GM18873 (cell line): ENCODE data around the gene PDPR.
"Not testable (repeated sequence)": the region's sequence is repeated elsewhere in the genome, so short reads cannot be mapped to it uniquely, and the experiment has no call there.

Experiments used
- ATAC-seq: cut with Tn5 transposase; IDR thresholded peaks from one replicate; pipeline ENCODE4 v1.9.1; 2021; ENCODE audit warnings: mild to moderate bottlenecking, moderate library complexity, moderate number of reproducible peaks; ENCODE audit not compliant: unreplicated experiment, low FRiP score

PDPR gene

GRCh38 chr16:70113982-70114826, at the start of gene PDPR:
PDPR (plus strand) TSS chr16:70114332; CDS start chr16:70120493, 6,161 bp downstream.
- ATAC-seq = peak; percentile 83

GRCh38 chr16:70064841-70065370, 49.2 kb upstream of the PDPR start:
- ATAC-seq = peak; percentile 13

DNA sequence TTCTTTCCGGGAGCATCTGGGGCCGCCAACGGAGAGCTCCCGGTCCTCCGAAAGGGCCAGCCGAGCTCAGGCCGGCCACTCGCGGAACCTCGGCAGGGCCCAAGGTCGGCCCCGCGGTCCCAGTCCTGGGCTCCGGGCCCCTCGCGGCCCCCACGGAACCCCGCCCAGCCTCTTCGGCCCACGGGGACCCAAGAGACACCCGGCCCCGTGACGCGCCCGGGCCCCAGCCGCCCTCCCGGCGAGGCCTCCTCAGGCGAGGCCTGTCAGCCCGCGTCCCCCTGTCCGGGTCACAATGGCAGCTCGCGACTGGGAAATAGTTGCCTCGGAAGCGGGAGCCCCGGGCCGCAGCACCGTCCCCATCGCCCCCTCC, 48.8 kb upstream of the PDPR start:
- ATAC-seq = peak; percentile 14

DNA sequence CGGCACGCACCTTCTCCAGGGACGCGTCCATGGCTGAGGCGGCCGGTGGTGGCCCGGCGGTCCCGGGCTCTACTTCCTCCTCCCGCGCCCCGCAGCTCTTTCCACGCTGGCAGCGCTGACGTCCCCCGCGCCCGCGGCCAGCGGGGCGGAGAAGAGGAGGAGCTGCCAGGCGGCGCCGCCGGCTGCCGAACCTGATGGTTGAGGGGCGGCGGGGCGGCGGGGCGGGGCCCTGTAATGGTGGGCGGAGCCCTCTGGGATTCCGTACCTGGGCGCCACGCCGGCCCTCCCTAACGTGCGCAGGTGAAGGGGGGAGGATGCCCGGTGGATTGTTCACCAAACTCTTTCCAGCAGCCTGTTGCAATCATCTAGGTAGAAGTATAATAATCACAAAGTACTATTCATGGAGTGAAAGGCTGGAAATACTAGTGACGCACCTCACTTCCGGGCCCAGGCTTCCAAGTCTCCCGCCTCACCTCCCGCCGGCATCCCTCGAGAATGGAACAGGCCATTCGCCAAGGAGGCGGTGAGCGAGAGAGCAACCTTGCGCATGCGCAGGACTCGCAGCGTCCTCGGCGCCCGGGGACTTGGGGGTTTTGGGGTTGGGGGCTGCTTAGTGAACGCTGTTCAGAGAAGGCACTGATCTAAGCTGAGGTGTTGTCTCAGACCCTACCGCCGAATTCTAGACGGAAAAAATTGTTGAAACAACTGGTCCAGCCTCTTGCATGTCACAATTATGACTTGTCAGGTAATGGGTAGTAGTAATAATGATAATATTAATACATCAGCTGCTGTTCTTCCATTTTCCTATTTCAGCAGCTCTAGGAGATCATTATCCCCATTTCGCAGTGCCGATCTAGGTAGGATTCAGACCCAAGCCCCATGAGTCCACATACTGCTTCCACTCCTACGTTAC, 48.1 kb upstream of the PDPR start:
- ATAC-seq = peak; percentile 85

DNA sequence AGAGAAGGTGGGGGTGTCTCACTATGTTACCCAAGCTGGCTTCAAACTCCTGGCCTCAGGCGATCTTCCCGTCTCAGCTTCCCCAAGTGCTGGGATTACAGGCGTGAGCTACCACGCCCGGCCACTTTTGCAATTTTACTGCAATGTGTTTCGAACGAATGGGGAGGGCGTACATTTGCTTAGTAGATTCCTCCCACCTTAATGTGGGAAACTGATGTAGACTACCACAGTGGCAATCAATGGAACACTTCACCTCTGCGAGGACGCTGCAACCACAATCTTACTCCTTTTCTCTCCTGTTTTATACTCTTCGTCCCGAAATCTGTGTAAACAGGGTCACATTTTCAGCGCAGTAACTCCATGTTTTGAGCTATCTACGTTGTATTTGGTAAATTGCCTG, 47.4 kb upstream of the PDPR start:
- not testable (repeated sequence) for ATAC-seq

DNA sequence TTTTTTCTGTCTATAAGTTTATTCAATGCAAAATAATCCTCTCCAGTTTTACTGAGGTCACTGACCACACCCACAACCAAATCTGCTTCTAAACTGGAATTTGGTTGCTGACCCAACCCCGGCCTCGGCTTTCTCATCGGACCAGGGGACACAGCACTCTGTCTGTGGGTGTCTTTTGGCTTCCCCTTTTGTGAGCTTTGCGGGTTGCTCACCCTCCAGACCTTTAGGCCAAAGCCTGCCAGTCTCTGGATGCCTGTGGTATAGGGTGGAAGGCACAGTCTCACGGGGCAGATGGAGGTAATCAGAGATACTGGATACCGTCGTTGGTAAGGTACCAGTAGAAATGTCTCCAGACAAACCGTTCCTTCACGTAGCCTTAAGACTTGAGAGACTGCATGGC, 35.1 kb upstream of the PDPR start:
- ATAC-seq = not testable (repeated sequence)

DNA sequence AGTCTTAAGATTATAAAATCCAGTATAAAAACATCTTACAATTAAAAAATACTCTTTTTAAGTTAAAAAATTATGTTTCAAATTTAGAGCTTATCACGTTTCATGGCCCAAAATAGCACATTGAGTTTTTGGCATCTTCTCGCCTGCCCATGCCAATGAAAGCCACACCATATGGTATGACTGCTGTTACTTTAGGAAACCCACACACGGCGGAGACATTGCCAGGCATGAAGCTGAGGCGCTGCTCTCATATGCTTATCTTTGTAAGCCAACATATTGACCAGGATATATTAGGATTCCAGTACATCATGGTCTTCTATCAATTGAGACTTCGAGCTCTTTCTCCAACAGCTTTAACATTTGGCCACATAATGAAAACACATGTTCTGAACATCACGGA, 32.9 kb upstream of the PDPR start:
- ATAC-seq = not testable (repeated sequence)

- not testable (repeated sequence) for ATAC-seq
Measured at GRCh38 chr16:70083931-70084330, 30.2 kb upstream of the PDPR start.

DNA sequence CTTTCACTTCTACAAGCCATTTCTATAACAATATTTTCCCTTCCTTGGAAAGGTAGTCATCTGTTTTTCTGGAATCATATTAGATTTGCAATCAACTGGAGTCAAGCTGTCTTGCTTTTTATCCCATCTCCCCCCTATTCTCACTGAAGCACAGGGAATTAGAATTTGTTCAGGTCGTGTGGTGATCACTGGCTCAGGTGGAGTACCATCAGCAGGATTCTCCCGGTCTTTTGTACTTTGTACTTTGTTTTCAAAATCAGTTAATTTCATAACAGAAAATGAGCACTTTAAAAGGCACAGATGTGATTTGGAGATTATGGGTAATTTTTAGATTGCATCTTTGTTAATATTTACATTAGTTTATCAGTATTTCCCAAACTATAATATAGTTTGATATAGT, 26.0 kb upstream of the PDPR start:
- ATAC-seq = not testable (repeated sequence)

- not testable (repeated sequence) for ATAC-seq
Measured at GRCh38 chr16:70088877-70089276, 25.3 kb upstream of the PDPR start.

- not testable (repeated sequence) for ATAC-seq
Measured at GRCh38 chr16:70089289-70089688, 24.8 kb upstream of the PDPR start.

DNA sequence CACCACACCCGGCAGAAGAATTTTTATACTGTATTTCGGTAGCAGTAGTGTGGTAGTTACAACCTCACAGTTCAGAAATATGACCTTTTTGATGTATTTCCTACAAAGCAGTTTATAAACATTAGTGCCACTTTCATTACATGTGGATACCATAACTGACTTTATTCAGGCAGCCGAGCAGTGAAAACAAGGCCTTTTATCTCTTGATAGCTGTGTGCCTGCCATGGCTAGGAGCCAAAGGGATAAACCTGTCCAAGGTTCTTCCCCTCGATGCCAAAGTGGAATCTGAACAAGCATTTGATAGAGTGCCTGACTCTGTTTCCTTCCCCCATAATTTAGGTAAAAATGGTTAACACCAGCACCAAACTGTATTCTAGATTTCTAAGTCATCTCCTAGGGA, 23.0 kb upstream of the PDPR start:
- not testable (repeated sequence) for ATAC-seq

- not testable (repeated sequence) for ATAC-seq
Measured at GRCh38 chr16:70094096-70094495, 20.0 kb upstream of the PDPR start.

DNA sequence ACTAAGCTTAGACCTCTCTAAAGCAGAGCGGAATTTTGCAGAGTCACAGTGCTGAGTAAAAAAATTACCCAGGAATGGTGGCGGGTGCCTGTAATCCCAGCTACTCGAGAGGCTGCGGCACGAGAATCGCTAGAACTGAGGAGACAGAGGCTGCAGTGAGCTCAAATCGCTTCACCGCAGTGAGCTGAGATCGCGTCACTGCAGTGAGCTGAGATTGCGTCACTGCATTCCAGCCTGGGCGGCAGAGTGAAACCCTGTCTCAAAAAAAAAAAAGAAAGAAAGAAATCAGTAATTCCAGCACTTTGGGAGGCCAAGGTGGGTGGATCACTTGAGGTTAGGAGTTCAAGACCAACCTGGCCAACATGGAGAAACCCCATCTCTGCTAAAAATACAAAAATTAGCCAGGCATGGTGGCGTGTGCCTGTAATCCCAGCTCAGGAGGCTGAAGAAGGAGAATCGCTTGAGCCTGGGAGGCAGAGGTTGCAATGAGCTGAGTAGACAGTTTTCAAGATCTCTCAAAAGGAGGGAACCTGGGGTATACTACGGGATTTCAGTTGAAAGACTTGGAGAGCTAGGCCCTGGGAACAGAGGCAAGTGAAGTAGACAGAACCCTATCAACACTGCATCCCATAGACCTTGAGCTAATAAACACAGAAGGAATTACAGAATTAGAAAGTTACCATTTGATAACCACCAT, 4.4 kb upstream of the PDPR start:
- not testable (repeated sequence) for ATAC-seq

DNA sequence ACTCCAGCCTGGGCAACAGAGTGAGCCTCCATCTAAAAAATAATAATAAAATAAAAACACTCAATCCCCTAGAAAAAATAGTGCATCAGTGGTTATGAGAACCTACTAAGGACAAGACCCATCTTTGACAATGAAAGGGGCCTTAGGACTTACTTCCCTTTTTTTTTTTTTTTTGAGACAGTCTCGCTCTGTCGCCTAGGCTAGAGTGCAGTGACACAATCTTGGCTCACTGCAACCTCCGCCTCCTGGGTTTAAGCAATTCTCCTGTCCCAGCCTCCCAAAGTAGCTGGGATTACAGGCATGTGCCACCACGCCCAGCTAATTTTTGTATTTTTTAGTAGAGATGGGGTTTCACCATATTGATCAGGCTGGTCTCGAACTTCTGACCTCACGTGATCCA, 2.0 kb upstream of the PDPR start:
- ATAC-seq = not testable (repeated sequence)

GRCh38 chr16:70113599-70113981, 542 bp upstream of the PDPR start:
- ATAC-seq = peak; percentile 13

- not testable (repeated sequence) for ATAC-seq
Measured at GRCh38 chr16:70118354-70118753, 4.2 kb downstream of the PDPR start.

DNA sequence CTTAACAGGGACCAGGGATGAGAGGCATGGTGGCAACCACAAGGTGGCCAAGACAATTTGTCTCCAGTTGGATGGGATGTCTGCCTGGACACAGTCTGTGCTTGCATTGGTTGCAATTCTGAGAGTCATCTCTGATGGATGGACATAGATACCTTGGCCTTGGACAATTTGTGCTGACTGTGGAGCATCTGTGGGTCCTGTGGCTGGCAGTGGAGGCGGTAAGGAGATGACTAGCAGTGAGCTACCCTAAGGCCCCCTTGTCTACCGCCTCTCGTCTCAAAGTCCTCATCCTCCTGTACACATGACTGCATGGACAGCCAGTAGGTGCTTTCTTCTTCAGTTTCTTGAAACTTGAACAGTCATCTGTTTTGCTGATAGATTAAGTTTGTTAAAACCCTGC, 4.6 kb downstream of the PDPR start:
- ATAC-seq = not testable (repeated sequence)

GRCh38 chr16:70120398-70120797, 6.3 kb downstream of the PDPR start:
- not testable (repeated sequence) for ATAC-seq

- not testable (repeated sequence) for ATAC-seq
Measured at GRCh38 chr16:70123822-70124221, 9.7 kb downstream of the PDPR start.
